Measurements from ENCODE around the gene DDX51.
"Not testable (repeated sequence)": the region's sequence is repeated elsewhere in the genome, so short reads cannot be mapped to it uniquely, and the experiment has no call there.

Gene DDX51

DNA sequence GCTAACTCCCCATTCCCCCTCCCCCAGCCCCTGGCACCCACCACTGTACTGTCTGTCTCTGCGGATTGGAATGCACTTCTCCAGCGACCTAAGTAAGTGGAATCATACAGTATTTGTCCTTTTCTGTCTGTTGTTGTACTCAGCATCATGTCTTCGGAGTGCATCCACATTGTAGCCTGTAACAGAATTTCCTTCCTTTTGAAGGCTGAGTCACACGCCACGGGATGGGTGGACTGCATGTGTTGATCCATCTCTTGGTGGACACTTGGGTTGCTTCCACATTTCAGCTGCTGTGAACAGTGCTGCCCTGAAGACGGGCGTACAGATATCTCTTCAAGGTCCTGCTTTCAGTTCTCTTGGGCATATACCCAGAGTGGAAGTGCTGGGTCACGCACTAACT lies 34.4 kb downstream of the DDX51 start:
- Histone ChIP-seq H3K9me3 (ENCODE audit: low read length) (no peaks in the 10 kb centered on the region), H3K27me3 (ENCODE audit: insufficient read depth, low read length) (no peaks in the 10 kb centered on the region), H3K4me3 (ENCODE audit: low read length) (no peak overlapping the region), H3K36me3 (ENCODE audit: insufficient read depth, low read length) (peaks cover 25% of the 10 kb centered on the region), H3K4me1 (ENCODE audit: insufficient read depth, low read length) (peaks cover 8% of the 10 kb centered on the region), H2AFZ (ENCODE audit: low read depth, low read length) (no peak overlapping the region)

DNA sequence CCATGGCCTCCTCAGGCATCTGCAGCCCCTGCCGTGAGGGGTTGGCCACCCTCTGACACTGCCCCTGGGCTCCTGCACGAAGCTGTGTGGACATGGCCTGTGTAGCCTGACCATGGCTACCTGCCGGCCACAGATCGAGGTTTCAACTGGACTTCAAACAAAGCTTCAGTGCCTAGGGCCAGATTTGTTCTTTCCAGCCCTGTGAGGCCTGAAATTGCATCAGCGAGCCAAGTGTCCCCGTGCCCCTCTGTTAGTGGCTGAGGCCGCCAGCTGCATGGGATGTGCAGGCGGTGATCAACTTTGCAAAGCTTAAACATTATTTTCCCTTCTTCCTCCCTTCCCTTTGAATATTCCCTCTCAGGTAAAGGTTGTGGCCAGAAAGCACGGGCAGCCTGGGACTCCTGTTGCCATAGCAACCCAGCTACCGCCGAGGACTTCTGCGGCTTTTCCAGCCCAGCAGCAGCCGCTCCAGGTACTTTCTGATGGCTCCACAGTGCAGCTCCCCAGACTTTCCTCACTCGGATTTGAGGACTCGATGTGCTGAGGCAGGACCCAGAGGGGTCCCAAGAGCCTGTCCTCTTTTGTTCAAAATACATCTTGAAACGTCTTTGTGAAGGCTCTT lies 35.8 kb downstream of the DDX51 start:
- H2AFZ ChIP-seq (ENCODE audit: low read depth, low read length), result no peak overlapping the region
- H3K4me3 ChIP-seq (ENCODE audit: low read length), result no peak overlapping the region
- H3K4me1 ChIP-seq (ENCODE audit: insufficient read depth, low read length), result peaks cover 8% of the 10 kb centered on the region
- H3K36me3 ChIP-seq (ENCODE audit: insufficient read depth, low read length), result peaks cover 17% of the 10 kb centered on the region
- H3K27me3 ChIP-seq (ENCODE audit: insufficient read depth, low read length), result no peaks in the 10 kb centered on the region
- no peaks in the 10 kb centered on the region for H3K9me3 ChIP-seq (ENCODE audit: low read length)

DNA sequence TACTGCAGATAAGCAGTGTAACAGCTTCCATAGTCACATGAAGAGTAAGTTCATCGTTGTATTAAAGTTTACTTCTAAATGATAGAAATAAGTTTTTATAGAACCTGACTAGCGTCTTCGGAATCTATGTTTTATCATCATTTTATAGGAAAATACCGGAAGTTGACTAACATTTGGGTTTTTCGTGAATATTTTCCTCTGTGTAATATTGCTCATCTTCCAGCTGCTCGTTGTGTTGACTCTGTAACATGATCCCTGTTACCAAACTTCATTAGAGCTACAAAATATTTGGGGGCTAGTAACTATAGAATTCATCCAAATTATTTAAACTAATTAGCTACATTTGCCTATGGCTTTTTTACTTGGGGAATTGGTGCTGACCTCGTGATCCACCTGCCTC lies 37.2 kb downstream of the DDX51 start:
- H3K36me3 ChIP-seq (ENCODE audit: insufficient read depth, low read length), result peaks cover 15% of the 10 kb centered on the region
- no peak overlapping the region for H3K4me3 ChIP-seq (ENCODE audit: low read length)
- H2AFZ ChIP-seq (ENCODE audit: low read depth, low read length), result no peak overlapping the region
- no peaks in the 10 kb centered on the region for H3K9me3 ChIP-seq (ENCODE audit: low read length)
- H3K27me3 ChIP-seq (ENCODE audit: insufficient read depth, low read length), result no peaks in the 10 kb centered on the region
- H3K4me1 ChIP-seq (ENCODE audit: insufficient read depth, low read length), result peaks cover 8% of the 10 kb centered on the region

DNA sequence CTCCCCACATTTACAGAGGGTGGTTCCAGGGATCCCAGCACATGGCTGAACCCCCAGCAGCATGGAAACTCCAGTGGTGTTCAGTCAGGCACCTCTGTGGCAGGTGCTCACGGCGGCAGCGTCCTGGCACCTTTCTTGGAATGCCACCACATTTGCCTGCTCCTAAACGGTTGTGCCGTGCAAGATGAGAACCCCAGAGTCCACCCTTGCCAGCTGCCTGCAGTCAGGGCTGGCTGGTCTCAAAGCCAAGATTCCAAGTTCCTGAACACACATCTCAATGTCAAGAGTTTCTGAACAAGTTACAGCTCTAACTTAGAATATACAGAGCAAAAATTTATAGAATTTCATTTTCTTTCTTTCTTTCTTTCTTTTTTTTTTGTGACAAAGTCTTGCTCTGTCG lies 38.7 kb downstream of the DDX51 start:
- Histone ChIP-seq H3K27me3 (ENCODE audit: insufficient read depth, low read length) (no peaks in the 10 kb centered on the region), H3K36me3 (ENCODE audit: insufficient read depth, low read length) (peaks cover 13% of the 10 kb centered on the region), H3K4me1 (ENCODE audit: insufficient read depth, low read length) (peaks cover 8% of the 10 kb centered on the region), H3K9me3 (ENCODE audit: low read length) (no peaks in the 10 kb centered on the region), H3K4me3 (ENCODE audit: low read length) (no peak overlapping the region), H2AFZ (ENCODE audit: low read depth, low read length) (no peak overlapping the region)

DNA sequence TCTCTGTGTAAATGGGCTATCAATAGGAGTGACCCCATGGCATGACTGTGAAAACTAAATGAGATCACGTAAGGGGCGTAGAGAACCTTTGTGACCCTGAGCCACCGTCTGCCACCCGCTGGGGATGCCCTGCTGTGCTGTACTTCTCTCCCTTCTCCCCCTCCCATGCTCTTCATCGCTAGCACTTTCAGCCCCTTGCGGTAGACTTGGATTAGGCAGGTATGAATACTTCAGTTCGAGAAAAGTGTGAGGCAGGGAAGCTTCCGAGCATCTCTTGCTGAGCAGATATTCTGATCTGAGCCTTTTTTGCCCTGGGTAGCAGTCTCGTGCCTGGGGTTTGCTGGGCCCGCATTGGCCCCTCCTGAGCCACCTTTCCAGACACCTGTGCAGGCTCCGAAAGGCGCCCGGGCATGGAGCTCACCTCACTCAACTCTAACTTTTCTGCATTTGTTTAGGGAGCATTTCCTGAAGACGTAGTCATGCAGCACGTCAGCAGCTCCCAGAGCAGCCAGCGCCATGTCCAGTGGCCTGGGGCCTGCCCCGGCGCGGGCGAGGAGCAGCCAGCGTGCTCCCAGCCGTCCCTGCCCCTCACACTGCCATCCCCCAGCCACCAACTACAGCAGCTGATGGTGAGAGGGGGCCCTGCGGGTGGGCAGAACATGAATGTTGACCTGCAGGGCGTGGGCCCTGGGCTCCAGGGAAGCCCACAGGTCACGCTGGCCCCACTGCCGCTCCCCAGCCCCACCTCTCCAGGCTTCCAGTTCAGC lies 40.4 kb downstream of the DDX51 start:
- H2AFZ ChIP-seq (ENCODE audit: low read depth, low read length), result no peak overlapping the region
- no peak overlapping the region for H3K4me3 ChIP-seq (ENCODE audit: low read length)
- peaks cover 16% of the 10 kb centered on the region for H3K36me3 ChIP-seq (ENCODE audit: insufficient read depth, low read length)
- H3K27me3 ChIP-seq (ENCODE audit: insufficient read depth, low read length), result no peaks in the 10 kb centered on the region
- H3K4me1 ChIP-seq (ENCODE audit: insufficient read depth, low read length), result peaks cover 8% of the 10 kb centered on the region
- H3K9me3 ChIP-seq (ENCODE audit: low read length), result no peaks in the 10 kb centered on the region

DNA sequence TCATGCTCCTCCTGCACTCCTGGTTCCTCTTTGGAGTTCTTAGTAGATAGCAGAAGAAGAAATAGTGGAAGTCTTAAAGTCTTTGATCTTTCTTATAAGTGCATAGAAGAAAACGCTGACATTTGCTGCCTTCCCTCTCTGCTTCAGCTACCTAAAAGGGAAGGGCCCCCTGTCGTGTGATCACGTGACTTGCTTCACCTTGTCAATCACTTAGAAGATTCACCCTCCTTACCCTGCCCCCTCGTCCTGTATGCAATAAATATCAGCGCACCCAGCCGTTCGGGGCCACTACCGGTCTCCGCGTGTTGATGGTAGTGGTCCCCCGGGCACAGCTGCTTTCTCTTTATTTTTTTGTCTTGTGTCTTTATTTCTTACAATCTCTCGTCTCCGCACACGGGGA lies 41.0 kb downstream of the DDX51 start:
- H3K27me3 ChIP-seq (ENCODE audit: insufficient read depth, low read length); H3K4me3 ChIP-seq (ENCODE audit: low read length); H2AFZ ChIP-seq (ENCODE audit: low read depth, low read length); H3K4me1 ChIP-seq (ENCODE audit: insufficient read depth, low read length); H3K9me3 ChIP-seq (ENCODE audit: low read length): not testable (repeated sequence)
- H3K36me3 ChIP-seq (ENCODE audit: insufficient read depth, low read length), result peaks cover 19% of the 10 kb centered on the region

DNA sequence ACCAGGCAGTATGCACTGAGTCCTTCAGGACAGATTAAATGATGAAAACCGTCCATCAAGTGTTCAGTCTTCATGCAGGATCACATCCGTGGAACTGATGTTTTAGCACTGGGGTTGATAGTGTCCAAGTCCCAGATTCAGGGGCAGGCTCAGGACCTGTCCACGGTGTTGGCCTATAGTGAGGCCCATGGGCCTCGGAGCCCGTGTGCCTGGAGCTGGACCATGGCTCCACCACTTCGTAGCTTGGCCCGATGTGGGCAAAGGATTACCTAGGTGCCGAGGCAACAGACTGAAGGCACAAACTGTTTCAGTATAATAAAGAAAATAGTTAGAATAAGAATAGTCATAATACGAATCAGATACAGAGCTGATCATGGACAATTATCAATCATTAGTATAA lies 41.8 kb downstream of the DDX51 start:
- Histone ChIP-seq H3K9me3 (ENCODE audit: low read length) (no peaks in the 10 kb centered on the region), H3K4me3 (ENCODE audit: low read length) (no peak overlapping the region), H2AFZ (ENCODE audit: low read depth, low read length) (no peak overlapping the region), H3K27me3 (ENCODE audit: insufficient read depth, low read length) (no peaks in the 10 kb centered on the region), H3K36me3 (ENCODE audit: insufficient read depth, low read length) (peaks cover 20% of the 10 kb centered on the region), H3K4me1 (ENCODE audit: insufficient read depth, low read length) (no peaks in the 10 kb centered on the region)

DNA sequence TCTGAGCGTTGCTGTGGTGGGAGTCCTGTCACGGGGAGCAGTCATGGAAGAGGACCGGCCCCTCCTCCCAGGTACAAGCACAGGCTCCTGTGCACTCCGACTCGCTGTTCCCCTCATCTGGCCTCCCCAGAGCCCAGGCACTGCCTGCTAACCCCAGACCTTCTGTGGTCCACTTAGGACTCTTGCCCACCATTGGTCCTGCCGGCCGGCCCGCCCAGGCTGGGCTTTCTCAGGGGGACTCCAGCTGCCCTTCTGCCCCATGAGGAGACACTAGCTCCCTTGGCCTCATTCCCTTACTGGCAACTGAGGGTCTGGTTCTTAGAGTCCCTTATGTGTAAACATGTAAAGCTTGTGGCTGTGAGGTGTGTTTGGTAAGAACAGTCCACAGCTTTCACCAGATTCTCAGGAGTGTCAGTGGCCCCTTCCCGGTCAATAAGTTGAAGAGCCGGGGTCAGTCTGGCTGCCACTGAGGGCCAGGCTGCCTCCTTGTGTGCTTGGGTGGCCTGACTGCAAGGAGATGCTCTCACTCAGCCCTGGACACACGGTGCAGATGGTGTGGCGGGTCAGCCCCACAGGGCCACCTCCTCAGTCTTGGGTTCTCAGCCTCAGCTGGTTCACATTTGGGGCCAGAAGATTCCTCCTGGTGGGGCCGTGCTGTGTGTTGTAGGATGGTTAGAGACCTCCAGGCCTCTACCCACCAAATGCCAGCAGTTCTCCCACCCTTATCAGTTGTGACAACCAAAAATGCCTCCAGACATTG lies 43.6 kb downstream of the DDX51 start:
- H3K9me3 ChIP-seq (ENCODE audit: low read length), result peaks cover 3% of the 10 kb centered on the region
- H3K36me3 ChIP-seq (ENCODE audit: insufficient read depth, low read length), result peaks cover 17% of the 10 kb centered on the region
- H2AFZ ChIP-seq (ENCODE audit: low read depth, low read length), result no peak overlapping the region
- no peak overlapping the region for H3K4me3 ChIP-seq (ENCODE audit: low read length)
- no peaks in the 10 kb centered on the region for H3K27me3 ChIP-seq (ENCODE audit: insufficient read depth, low read length)
- H3K4me1 ChIP-seq (ENCODE audit: insufficient read depth, low read length), result no peaks in the 10 kb centered on the region

DNA sequence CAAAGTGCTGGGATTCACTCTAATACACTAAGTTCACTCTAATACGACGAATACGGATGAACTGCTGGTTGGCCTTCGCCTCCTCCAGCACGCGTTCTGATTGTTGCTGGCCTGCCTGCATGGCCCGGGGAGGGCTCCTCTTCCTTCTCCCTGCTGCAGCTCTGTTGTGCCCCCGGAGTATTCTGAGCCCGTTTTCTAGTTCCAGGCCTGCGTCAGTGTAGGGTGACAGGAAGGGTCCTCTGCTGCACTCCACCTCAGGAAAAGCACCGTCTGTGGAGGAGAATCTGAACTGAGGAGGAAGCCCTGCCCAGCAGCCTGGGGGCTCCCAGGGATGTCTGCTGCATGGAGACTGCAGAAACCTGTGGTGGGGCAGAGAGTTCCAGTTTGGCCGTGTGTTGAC lies 44.4 kb downstream of the DDX51 start:
- H3K4me3 ChIP-seq (ENCODE audit: low read length), result no peak overlapping the region
- peaks cover 3% of the 10 kb centered on the region for H3K9me3 ChIP-seq (ENCODE audit: low read length)
- H3K27me3 ChIP-seq (ENCODE audit: insufficient read depth, low read length), result no peaks in the 10 kb centered on the region
- peaks cover 12% of the 10 kb centered on the region for H3K36me3 ChIP-seq (ENCODE audit: insufficient read depth, low read length)
- no peak overlapping the region for H2AFZ ChIP-seq (ENCODE audit: low read depth, low read length)
- no peaks in the 10 kb centered on the region for H3K4me1 ChIP-seq (ENCODE audit: insufficient read depth, low read length)

DNA sequence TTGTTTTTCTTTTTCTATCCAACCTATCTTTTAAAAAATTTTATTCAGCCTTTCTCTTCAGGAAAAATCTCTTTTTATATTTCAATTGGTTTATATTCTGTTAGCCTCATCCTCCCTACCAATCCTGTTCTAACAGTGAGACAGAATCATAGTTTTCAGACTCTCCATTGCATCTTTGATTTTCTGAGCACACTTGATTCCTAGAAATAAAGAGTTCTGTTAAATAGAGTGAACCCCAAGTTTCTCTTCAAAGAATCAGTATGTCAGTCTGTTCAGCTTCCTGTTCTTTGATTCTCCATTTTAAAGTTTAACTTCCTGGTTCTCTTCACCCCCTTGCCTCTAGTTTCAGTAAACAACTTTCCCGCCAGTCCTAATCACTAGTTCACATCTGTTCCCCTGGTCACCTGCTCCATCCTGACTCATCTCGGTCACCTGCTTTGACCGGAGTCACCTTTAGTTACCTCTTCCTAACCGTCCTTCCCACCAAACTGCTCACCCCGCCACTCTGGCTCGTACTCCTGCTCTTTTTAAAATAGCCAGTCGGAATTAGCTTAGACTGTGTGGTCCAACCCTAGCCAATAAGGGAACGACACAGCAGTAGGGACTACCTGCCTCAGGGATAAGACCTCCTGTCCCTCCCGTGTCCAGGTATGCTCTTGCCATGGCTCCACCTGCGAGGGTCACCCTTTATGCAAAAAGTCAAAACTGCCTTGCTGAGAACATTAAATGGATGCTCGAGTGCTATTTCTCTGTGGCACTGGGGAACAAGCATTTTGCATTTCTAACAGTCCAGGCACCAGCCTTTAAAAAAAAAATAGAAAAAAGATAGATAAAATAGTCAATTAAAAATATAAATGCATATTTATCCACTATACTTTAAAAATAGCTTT lies 48.4 kb downstream of the DDX51 start:
- H3K9me3 ChIP-seq (ENCODE audit: low read length), result peaks cover 3% of the 10 kb centered on the region
- no peaks in the 10 kb centered on the region for H3K27me3 ChIP-seq (ENCODE audit: insufficient read depth, low read length)
- H3K4me3 ChIP-seq (ENCODE audit: low read length), result no peak overlapping the region
- H3K4me1 ChIP-seq (ENCODE audit: insufficient read depth, low read length), result no peaks in the 10 kb centered on the region
- peaks cover 25% of the 10 kb centered on the region for H3K36me3 ChIP-seq (ENCODE audit: insufficient read depth, low read length)
- H2AFZ ChIP-seq (ENCODE audit: low read depth, low read length), result no peak overlapping the region

DNA sequence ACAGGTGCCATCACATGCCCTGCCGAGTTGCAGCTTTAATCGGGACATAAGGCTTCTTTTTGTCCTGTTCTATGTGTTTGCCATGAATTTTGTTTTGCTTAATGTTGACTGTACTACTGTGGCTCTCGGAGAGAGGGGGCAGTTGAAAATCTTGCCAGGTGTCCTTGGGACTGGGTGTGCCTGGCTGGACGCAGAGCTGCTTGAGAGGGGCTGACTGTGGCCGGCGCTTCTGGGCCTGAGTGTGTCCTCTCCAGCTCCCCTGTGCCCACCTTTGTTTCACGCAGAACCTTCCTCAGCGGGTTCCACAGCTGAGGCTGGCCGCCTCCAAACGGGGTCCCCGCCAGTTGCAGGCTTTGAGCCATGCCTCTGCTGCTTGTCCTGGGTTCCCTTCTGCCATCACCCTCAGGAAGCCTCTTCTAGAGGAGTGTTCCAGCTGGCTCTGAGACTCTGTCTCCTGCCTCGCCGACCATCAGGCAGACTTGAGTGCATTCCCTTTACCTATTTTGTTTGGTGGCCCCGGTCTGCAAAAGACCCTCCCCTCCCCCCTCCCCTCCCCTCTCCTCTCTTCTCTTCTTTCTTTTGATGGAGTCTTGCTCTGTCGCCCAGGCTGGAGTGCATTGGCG lies 49.7 kb downstream of the DDX51 start:
- no peak overlapping the region for H2AFZ ChIP-seq (ENCODE audit: low read depth, low read length)
- peaks cover 3% of the 10 kb centered on the region for H3K9me3 ChIP-seq (ENCODE audit: low read length)
- H3K27me3 ChIP-seq (ENCODE audit: insufficient read depth, low read length), result no peaks in the 10 kb centered on the region
- no peak overlapping the region for H3K4me3 ChIP-seq (ENCODE audit: low read length)
- peaks cover 22% of the 10 kb centered on the region for H3K36me3 ChIP-seq (ENCODE audit: insufficient read depth, low read length)
- H3K4me1 ChIP-seq (ENCODE audit: insufficient read depth, low read length), result no peaks in the 10 kb centered on the region

DNA sequence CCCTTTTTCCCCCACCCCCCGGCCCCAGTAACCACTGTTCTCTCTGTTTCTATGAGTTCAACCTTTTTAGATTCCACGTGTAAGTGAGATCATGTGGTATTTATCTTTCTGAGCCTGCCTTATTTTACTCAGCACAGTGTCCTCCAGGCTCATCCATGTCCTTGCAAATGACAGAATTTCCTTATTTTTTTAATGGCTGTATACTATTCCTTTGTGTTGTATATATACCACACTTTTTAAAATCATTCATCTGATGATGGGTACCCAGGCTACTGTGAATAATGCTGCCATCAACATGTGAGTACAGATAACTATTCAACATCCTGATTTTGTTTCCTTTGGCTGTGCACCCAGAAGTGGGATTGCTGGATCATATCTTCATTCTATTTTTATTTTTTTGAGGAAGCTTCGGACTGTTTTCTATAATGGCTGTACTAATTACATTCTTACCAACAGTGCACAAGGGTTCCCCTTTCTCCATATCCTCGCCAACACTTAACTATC lies 54.7 kb downstream of the DDX51 start:
- peaks cover 16% of the 10 kb centered on the region for H3K36me3 ChIP-seq (ENCODE audit: insufficient read depth, low read length)
- H3K4me3 ChIP-seq (ENCODE audit: low read length), result no peak overlapping the region
- H3K4me1 ChIP-seq (ENCODE audit: insufficient read depth, low read length), result peaks cover 6% of the 10 kb centered on the region
- no peak overlapping the region for H2AFZ ChIP-seq (ENCODE audit: low read depth, low read length)
- no peaks in the 10 kb centered on the region for H3K27me3 ChIP-seq (ENCODE audit: insufficient read depth, low read length)
- H3K9me3 ChIP-seq (ENCODE audit: low read length), result peaks cover 2% of the 10 kb centered on the region

All from neuron (in vitro differentiated cells).